ENCODE results near the gene ADAM19.

The ADAM19 gene

DNA sequence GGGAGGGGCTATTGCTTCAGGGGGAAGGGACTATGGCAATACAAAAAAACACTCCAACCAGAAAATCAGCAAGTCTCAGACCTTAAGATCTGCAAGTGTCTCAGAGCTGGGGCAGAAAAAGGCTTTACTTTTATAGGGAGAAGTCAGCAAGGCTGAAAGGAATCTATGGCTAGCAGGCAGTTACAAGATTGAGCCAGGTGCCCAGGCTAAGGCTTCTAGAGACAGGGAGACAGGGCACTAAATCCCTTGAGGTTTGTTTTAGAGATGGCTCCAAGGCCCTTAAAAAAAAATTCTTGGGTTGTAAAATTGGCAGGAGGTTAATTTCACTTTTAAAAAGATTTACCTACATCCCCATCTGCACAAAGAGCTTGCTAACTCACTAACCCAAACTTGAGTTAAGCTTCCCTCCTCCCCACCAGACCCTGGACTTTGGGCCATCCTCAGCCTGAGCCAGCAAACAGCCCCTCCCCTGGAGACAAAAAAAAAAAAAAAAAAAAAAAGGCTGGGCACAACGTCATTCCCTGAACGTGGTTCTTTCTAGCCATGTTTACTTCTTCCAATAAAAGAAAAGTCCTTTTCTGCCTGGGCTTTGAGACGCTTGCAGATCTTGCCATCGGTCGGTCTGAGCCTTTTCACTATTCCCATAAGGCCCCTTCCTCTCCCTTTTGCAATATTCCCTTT lies 97.6 kb downstream of the ADAM19 start:
- in situ Hi-C loops (cut with MboI; ENCODE audit: low pct_unique_long_range_greater_than_20kb, low sequenced_read_pairs): no loop called here
- no peak for DNase-seq

DNA sequence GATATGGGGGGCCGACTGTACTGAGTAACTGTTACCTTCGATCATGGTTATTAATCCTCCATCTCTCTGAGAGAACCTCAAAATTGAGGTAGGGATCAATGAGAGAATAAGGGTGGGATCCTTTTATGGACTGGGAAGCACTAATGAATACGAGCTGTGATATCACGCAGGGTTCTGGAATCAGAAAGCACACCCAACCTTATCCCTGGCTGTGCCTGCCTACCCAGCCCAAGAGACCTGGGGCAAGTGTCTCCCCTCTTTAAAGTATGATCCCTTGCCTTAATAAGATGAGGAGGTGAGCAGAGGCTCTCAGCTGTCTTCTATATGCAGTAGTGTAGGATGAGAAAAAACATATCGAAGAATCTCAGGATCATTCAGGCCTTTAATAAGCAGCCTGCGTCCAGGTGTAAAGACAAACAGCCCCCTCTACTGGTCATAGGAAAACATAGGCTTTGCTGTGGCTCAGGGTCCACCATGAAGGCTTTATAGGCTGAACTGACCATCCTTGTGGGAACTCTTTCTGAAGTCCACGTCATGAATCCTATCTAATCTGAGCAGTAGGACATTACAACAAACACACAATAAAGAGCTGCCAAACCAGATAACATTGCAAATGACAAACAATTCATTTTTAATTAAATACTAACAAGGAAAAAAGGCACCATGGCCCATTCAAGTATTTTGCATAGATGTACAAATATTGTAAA lies 98.7 kb downstream of the ADAM19 start:
- DNase-seq: peak; percentile 54
- in situ Hi-C loops (cut with MboI; ENCODE audit: low pct_unique_long_range_greater_than_20kb, low sequenced_read_pairs): no loop called here

DNA sequence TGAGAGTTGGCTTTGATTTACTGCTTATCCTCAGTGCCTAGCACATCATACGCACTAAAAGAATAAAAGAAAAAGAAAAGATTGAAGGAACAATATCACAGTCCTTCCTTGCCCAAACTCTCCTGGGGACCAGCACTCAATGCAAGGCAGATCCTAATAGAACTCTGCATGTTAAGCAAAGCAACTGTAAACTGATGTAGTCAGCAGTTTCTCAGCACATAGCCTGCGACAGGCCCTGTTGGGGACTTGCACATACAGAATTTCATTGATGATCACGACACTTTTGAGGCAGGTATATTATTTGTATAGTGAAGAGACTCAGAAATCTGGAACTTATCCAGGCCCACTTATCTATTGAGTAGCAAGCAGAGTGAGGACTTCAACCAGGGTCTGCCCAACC lies 100.1 kb downstream of the ADAM19 start:
- in situ Hi-C loops (cut with MboI; ENCODE audit: low pct_unique_long_range_greater_than_20kb, low sequenced_read_pairs): no loop called here
- no peak for DNase-seq

DNA sequence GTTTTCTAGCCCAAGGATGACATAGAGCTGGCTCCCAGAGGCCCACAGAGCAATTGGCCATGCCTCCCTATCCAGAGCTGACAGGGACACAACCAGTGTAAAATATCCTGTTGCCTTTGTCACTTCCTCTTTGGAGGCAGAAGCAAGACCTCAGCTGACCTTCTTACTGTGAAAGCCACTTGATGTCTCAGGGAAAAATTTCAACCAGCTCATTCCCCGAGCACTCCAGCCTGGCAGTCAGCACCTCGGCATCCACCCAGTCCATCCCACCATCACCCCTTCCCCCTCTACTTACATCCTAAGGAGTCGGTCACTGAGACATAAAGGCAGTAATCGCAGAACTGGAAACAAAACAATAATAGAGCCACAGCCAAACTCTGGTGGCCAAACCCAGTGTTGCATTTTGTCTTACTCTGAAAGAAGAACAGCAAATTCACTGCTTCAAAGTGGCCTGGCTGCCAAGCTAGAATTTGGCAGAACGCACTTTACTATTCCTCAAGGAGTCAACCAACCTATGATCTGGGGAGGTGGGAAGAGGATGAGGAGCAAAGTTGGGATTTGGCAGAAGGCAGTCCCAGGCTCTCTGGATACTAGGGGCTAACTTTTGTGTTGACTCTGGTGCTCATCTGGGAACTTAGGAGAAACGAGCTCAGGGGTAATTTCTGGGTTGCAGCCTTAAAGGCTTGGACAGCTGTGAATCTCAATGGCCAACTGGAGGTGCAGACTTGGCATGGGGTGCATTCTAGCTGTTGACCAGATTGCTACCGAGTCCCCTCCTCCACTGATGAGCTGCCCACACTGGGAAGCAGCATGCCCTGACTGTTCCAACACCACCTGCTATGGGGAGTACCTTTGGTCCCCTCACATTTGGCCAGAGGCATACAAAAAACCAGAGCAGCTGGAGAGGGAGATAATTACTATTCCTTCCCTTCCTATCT lies 101.9 kb downstream of the ADAM19 start:
- in situ Hi-C loops (cut with MboI; ENCODE audit: low pct_unique_long_range_greater_than_20kb, low sequenced_read_pairs): no loop called here
- peak; percentile 29 for DNase-seq

DNA sequence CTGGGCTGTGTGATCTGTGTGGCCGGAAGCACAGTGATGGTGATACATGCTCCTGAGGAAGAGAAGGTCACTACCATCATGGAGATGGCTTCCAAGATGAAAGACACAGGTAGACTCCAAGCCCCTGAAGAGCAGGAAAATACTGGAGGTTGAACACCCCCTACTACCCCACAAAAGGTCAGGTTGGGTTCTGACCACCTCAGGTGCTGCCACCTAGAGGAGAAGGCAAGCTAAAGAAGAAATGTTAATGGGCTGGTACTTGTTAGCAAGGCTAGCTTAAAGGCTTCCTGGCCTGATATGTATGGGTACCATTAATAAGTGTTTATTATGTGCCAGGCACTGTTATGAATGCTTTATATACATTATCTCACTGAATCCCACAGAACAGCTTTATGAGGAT lies 103.9 kb downstream of the ADAM19 start:
- no peak for DNase-seq
- in situ Hi-C loops (cut with MboI; ENCODE audit: low pct_unique_long_range_greater_than_20kb, low sequenced_read_pairs): no loop called here

DNA sequence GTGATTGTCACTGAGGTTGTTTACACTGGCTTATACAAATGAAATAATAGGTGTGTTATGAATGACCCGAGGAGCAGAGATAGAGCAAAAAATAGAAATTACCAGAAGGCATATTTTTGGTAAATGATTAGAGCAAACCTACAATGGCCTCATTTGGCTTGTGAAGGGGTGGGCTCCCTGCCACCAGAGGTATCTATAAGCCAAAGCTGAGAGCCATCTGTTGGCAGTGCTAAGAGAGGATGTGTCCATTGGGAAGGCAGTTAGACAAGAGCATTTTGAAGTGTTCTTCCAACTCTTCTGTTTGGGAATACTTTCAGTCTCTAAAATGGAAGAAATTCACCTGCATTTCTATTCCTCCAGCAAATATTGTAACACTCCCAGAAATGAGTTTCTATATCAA lies 104.9 kb downstream of the ADAM19 start:
- in situ Hi-C loops (cut with MboI; ENCODE audit: low pct_unique_long_range_greater_than_20kb, low sequenced_read_pairs): no loop called here
- DNase-seq: no peak

DNA sequence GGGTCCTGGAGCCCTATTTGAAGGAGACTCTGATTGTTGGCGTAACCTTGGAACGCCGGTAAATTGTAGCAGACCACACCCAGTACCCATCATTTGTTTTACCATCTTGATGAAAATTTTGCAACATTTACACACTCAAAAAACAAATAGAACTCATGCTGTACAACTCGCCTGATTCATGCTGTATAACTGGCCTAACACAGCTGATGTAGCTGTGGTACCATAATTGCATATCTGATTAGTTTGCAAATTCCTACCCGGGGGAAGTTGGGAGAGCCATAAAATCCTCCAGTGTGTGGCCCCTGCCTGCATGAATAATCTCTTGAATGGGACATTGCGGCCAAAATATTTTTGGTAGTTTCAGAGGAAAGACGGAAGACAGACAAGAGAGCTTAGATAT lies 105.9 kb downstream of the ADAM19 start:
- no peak for DNase-seq
- in situ Hi-C loops (cut with MboI; ENCODE audit: low pct_unique_long_range_greater_than_20kb, low sequenced_read_pairs): no loop called here

DNA sequence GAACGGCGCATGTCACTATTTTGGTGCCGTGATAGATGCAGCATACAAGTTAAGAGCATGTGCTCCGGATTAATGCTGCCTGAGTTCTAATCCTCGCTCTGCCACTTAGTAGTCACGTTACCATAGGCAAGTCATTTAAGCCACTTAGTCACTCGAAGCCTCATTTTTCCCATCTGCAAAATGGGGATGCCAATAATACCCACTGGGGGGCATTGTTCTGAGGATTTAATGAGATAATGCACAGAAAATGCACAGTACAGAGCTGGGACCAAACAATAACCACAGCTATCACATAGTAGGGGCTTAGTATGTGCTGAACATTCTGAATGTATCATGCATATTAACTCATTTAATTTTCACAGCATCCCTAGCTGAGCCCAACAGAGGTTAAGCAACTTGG lies 106.5 kb downstream of the ADAM19 start:
- in situ Hi-C loops (cut with MboI; ENCODE audit: low pct_unique_long_range_greater_than_20kb, low sequenced_read_pairs): no loop called here
- DNase-seq: no peak

DNA sequence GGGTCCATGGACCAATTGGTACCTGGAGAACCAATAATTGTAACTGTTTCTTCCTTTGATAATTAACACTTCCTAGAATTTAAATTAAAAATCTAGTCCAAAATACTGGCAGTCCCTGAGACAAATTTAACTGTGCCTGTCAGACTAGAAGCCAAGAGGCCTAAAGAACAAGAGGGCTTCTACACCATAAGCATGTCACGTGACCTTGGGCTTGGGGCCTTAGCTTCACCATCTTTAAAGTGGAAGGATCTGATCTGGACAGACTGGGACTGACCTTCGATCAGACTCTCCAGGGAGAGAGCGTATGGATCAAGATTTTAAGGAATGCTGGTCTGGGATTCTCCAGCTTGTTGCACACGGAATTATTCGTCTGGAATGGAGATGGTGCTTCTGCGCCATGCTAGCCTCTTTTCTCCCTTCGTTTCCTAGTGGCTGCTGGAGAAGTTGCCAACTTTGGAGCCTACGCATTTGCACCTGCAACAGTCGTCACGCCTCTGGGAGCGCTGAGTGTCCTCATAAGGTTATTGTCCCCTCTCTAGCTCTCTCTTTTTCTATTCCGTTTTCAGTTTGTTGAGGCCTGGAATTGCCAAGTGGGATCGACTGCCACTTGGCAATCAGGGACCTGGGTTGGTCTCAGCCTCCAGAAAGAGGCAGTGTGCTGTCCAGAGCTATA lies 107.1 kb downstream of the ADAM19 start:
- in situ Hi-C loops (cut with MboI; ENCODE audit: low pct_unique_long_range_greater_than_20kb, low sequenced_read_pairs): no loop called here
- no peak for DNase-seq

DNA sequence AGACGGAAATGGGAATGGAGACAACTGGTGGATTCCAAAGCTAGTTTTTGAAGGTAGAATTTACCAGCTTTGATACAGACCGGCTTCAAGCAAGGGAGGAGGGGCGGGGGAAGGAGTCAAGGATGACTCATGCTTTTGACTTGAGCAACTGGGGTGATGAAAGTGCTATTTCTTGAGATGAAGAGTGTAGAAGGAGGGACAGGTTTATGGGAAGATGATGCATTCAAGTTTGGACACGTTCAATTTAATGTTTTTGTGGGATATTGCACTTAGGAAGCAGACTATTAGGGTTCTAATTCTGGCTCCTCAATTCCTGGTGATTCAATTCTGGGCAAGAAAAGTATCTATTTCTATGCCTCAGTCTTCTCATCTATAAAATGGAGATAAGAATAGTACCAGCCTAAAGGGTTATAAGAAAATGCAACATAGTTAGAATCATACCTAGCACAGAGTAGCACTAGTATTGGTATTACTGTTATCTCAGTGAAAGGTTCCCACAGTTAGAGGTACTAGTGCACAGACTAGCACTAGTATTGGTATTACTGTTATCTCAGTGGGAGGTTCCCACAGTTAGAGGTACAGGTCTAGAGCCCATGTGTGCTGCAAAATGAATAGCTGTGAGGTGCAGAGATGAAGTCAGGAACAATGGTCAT lies 110.9 kb downstream of the ADAM19 start:
- peak; percentile 20 for DNase-seq
- in situ Hi-C loops (cut with MboI; ENCODE audit: low pct_unique_long_range_greater_than_20kb, low sequenced_read_pairs): no loop called here

DNA sequence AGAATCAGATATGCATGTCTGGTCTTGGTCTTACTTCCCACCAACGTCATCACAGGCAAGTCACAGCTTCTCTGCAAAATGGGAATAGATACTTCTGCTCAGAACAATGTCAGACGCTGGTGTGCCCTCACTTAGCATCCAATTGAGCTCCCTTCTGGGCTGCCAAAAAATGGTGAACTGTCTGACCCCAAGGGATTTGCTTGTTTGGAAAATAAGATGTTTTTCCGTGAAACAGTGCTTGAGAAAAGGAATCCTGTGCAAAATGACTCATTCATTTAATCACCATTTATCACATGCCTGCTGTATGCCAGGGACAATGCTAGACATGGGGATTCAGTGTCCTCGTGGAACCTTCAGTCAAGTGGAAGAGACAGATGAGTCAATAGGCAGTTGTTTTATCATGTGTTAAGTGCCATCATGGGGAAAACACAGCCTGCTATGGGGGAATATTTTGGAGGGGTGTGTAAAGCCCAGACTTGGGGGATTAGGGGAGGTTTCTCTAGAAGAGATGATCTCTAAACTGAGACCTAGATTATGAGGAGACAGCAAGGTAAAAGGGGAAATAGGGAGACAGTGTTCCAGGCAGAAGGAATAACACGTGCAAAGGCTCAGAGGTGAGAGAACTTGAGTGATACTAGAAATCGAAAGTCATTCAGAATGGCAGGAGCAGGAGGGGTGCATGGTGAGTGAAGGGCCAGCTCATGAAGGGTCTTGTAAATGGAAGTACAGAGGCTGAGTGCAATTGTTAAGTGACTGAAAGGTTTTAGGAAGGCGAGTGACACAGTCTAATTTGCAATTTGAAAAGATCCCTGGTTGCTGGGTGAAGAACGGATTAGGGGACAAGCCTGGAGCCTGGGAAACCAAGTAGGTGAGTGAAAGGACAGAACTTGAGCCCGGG lies 111.7 kb downstream of the ADAM19 start:
- no peak for DNase-seq
- in situ Hi-C loops (cut with MboI; ENCODE audit: low pct_unique_long_range_greater_than_20kb, low sequenced_read_pairs): no loop called here

DNA sequence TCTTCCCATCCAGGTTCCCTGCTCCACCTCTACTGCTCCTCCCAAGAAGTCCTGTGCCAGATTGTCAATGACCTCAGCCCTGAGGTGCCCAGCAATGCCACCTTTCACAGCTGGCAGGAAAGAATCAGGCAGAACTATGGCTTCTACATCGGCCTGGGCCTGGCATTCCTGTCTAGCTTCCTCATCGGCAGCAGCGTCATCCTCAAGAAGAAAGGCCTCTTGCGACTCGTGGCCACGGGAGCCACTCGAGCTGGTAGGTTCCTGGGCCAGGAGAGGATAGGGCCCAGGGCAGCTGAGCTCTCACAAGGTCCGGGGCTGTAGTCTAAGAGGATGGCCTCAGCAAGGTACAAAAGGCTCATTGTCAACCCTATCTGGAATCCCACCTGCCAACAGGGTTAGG lies 112.5 kb downstream of the ADAM19 start:
- DNase-seq: no peak
- in situ Hi-C loops (cut with MboI; ENCODE audit: low pct_unique_long_range_greater_than_20kb, low sequenced_read_pairs): no loop called here

DNA sequence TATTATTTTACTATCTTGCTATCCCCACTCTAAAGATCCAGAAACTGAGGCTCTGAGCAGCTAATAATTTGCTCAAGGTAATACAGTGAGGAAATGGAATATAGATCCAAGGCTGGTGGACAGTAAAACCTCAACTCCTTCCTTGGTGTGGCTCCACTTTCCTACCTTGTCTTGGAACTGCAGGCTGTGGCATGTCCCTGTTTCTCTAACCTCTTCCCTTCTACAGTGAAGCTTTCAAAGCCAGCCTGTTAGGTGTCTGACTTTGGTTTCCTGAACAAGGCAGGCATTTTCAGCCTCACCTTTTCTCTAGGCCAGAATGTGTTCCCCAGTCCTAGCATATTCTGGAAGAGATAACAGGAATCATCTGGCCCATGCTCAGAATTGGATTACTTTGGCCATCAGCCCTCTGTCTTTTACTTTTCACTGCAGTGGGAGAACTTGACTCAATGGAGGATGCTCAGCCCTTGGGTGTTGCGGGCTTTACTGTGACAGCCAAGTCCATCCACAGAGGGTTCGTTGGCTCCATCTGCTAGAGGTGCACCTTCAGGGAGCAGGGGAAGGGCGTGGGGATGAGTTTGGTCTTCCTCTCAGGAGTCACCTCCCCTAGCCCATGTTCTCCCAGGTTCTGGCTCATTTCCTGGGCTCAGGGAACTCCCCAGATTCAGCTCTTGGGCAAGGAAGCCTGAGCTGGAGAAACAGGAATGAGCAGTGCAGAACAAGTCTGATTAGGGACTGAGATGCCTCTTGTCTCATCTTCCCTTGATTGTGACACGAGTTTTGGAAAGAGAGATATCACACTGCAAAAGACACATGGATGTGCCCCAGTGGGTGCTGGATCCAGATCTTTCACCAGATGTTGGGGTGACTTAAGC lies 114.4 kb downstream of the ADAM19 start:
- DNase-seq: no peak
- in situ Hi-C loops (cut with MboI; ENCODE audit: low pct_unique_long_range_greater_than_20kb, low sequenced_read_pairs): no loop called here

DNA sequence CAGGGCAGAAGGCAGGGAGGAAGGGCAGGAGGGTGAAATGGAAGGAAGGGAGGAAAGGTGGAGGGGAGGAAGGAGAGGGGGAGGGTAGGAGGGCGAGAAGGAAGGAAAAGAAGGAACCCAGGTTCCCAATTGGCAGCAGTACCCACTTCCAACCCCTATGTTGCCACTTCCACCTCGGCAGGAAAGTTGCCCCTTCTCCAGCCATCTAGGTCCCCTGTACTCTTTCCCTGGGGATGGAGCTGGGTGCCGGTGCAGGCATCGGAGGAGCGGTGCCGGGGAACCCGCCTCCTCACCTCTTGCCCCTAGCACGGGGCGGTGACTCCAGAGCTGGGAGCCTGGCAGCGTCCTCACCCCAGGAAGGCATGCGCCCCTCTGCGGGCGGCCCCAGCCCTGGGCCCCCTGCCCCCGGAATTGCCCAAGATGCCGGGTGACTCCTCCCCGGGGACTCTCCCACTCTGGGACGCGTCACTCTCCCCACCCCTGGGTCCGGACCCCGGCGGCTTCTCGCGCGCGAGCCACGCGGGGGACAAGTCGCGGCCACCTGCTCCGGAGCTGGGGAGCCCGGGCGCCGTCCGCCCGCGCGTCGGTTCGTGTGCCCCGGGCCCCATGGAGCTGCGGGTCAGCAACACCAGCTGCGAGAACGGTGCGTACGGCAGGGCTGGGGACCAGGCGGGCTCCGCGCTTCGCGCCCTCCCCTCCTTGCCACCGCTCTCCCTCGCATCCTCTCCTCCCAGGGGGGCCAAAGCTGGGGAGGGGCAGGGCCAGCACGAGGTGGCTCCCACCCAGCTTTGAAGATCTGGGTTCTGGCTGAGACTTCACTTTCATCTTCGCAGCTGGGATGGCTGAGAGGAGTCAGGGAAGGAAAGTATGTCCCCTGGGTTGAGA lies 115.6 kb downstream of the ADAM19 start, which contains the start of gene NIPAL4:
Gene NIPAL4, plus strand, starts transcription at position 499 of the 885 bp plus-strand sequence. Its CDS starts 108 bp downstream, at position 607.
- no peak for DNase-seq
- in situ Hi-C loops (cut with MboI; ENCODE audit: low pct_unique_long_range_greater_than_20kb, low sequenced_read_pairs): no loop called here

DNA sequence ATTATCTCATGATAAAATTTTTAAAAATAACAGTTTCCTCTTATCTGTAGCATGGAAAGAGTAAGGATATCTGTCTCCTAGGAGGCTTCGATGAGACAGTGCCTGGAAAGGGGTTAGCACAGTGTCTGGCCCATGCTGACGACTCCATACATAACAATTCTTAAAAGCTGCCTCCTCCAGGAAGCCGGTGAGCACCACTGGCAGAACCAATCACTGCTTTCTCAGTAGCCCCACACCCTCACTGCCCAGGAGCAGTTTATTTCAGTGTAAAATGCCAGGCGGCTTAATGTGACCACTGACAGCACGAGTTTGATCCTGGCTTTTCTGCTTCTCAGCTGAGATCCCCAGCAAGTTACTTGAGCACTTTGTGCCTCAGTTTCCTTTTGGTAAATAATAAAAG lies 116.7 kb downstream of the ADAM19 start:
- DNase-seq: no peak
- in situ Hi-C loops (cut with MboI; ENCODE audit: low pct_unique_long_range_greater_than_20kb, low sequenced_read_pairs): no loop called here

DNA sequence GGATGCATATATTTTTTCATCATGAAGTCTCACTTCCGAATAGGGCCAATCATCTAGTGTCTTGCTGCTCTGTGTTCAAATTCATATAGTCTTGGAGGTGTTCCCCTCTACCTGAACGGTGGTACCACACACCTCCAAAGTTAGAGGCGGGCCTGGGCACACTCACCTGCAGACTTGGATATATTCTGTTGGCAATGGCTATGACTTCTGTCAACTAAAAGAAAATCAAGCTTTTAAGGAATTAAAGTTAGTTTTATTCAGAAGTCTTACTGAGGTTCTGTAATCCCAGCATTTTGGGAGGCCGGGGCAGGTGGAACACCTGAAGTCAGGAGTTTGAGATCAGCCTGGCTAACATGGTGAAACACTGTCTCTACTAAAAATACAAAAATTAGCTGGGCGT lies 118.2 kb downstream of the ADAM19 start:
- DNase-seq: no peak
- in situ Hi-C loops (cut with MboI; ENCODE audit: low pct_unique_long_range_greater_than_20kb, low sequenced_read_pairs): no loop called here

Measured in KBM-7 (cell line).